AML-193 (cell line): ENCODE data around the gene ETV1.

ENCODE experiments used
- DNase-seq, 2 experiments: peaks; one replicate each; lab custom pipeline; 2025; lab: John Stamatoyannopoulos, UW

ETV1 gene

GRCh38 chr7:13986208-13986607 lies 3.3 kb downstream of the ETV1 start:
- DNase-seq = no peak

- no peak for DNase-seq
Observed at GRCh38 chr7:13984831-13985685, 4.4 kb downstream of the ETV1 start.

GRCh38 chr7:13984061-13984460 lies 5.4 kb downstream of the ETV1 start:
- no peak for DNase-seq

GRCh38 chr7:13982940-13983677 lies 6.4 kb downstream of the ETV1 start:
- no peak for DNase-seq

- DNase-seq = no peak
Observed at GRCh38 chr7:13981070-13981469, 8.4 kb downstream of the ETV1 start.

GRCh38 chr7:13980474-13980873 lies 9.0 kb downstream of the ETV1 start:
- no peak for DNase-seq

GRCh38 chr7:13979671-13980435 lies 9.6 kb downstream of the ETV1 start:
- no peak for DNase-seq

- DNase-seq = no peak
Observed at GRCh38 chr7:13976594-13976993, 12.9 kb downstream of the ETV1 start.

GRCh38 chr7:13965077-13965476 lies 24.4 kb downstream of the ETV1 start:
- no peak for DNase-seq

GRCh38 chr7:13963925-13964324 lies 25.5 kb downstream of the ETV1 start:
- no peak for DNase-seq

- DNase-seq = no peak
Observed at GRCh38 chr7:13955494-13955893, 34.0 kb downstream of the ETV1 start.

- no peak for DNase-seq
Observed at GRCh38 chr7:13953368-13953767, 36.1 kb downstream of the ETV1 start.

- no peak for DNase-seq
Observed at GRCh38 chr7:13952921-13953320, 36.5 kb downstream of the ETV1 start.

- no peak for DNase-seq
Observed at GRCh38 chr7:13949939-13950338, 39.5 kb downstream of the ETV1 start.

- no peak for DNase-seq
Observed at GRCh38 chr7:13949445-13949844, 40.0 kb downstream of the ETV1 start.

- DNase-seq = no peak
Observed at GRCh38 chr7:13948019-13948801, 41.3 kb downstream of the ETV1 start.

- no peak for DNase-seq
Observed at GRCh38 chr7:13947535-13947934, 41.9 kb downstream of the ETV1 start.

GRCh38 chr7:13946181-13946580 lies 43.3 kb downstream of the ETV1 start:
- DNase-seq = no peak

- no peak for DNase-seq
Observed at GRCh38 chr7:13945670-13946069, 43.8 kb downstream of the ETV1 start.

- no peak for DNase-seq
Observed at GRCh38 chr7:13933536-13933935, 55.9 kb downstream of the ETV1 start.

GRCh38 chr7:13933091-13933490 lies 56.4 kb downstream of the ETV1 start:
- no peak for DNase-seq

- no peak for DNase-seq
Observed at GRCh38 chr7:13932131-13932530, 57.3 kb downstream of the ETV1 start.
